GM19467 (cell line): ENCODE measurements around the gene CH25H.

Experiments used
- ATAC-seq: cut with Tn5 transposase; IDR thresholded peaks from one replicate; pipeline ENCODE4 v1.9.1; 2021; ENCODE audit warnings: mild to moderate bottlenecking, moderate library complexity; ENCODE audit not compliant: unreplicated experiment

Gene CH25H

GRCh38 chr10:89235073-89235798 lies 28.1 kb upstream of the CH25H start:
- ATAC-seq = no peak

GRCh38 chr10:89233033-89233432 lies 25.9 kb upstream of the CH25H start:
- ATAC-seq = no peak

GRCh38 chr10:89228962-89229361 lies 21.8 kb upstream of the CH25H start:
- ATAC-seq = no peak

- ATAC-seq = no peak
These were observed 21.0 kb upstream of the CH25H start for GRCh38 chr10:89228146-89228545.

GRCh38 chr10:89226891-89227290 lies 19.8 kb upstream of the CH25H start:
- ATAC-seq = no peak

GRCh38 chr10:89224739-89225443 lies 17.8 kb upstream of the CH25H start:
- no peak for ATAC-seq

- ATAC-seq = no peak
These were observed 14.8 kb upstream of the CH25H start for GRCh38 chr10:89221919-89222318.

- ATAC-seq = no peak
These were observed 12.5 kb upstream of the CH25H start for GRCh38 chr10:89219513-89220218.

GRCh38 chr10:89217057-89217990 lies 10.2 kb upstream of the CH25H start:
- no peak for ATAC-seq

- no peak for ATAC-seq
These were observed 8.9 kb upstream of the CH25H start for GRCh38 chr10:89216056-89216455.

- no peak for ATAC-seq
These were observed 8.4 kb upstream of the CH25H start for GRCh38 chr10:89215511-89215910.

- ATAC-seq = no peak
These were observed 7.5 kb upstream of the CH25H start for GRCh38 chr10:89214566-89215165.

- no peak for ATAC-seq
These were observed 6.2 kb upstream of the CH25H start for GRCh38 chr10:89213191-89213808.

GRCh38 chr10:89210794-89211425 lies 3.8 kb upstream of the CH25H start:
- ATAC-seq = no peak

GRCh38 chr10:89209718-89210117 lies 2.6 kb upstream of the CH25H start:
- ATAC-seq = no peak

GRCh38 chr10:89207801-89208551 lies 859 bp upstream of the CH25H start:
- ATAC-seq = no peak

GRCh38 chr10:89206402-89207180 lies 526 bp downstream of the CH25H start:
- ATAC-seq = no peak

GRCh38 chr10:89204621-89205185 lies 2.4 kb downstream of the CH25H start:
- ATAC-seq = no peak
